ENCODE results near the gene PGR. TPM values are rescaled to one million over a fixed set of nuclear protein-coding genes. Genes with fewer than 3 reads are reported as not detected.

The PGR gene
- total RNA-seq, 2 donors from 2014 or later = not detected

DNA sequence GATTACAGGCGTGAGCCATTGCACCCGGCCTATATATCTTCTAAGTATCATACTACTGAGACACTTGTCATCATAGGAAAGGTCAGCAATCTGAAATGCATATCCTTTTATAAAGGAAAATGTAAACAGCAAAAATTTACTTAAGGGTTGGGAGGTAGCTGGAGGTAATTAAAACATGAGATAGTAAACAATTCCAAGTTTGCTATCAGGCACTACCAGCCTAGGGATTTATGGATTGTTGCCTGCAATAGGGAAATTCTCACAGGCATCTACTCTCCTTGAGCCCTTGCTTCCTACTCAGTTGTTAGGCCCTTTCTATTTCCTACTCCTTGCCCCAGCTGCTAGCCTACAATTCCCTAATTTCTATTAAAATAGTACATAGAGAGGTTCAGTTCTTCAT, 16.1 kb downstream of the PGR start:
- no peak overlapping the region for H3K27ac Mint-ChIP-seq
- H3K4me1 Mint-ChIP-seq = no peaks in the 10 kb centered on the region
- Histone ChIP-seq H3K27ac (ENCODE audit: low read depth, low read length) (no peak overlapping the region), H3K9me3 (ENCODE audit: control insufficient read depth, low read length) (no peaks in the 10 kb centered on the region), H3K9ac (ENCODE audit: extremely low read depth, low read length, poor library complexity, severe bottlenecking) (no peak overlapping the region), H3K36me3 (ENCODE audit: control insufficient read depth, insufficient read depth, low read length) (no peaks in the 10 kb centered on the region), H3K4me3 (ENCODE audit: low read length) (no peak overlapping the region), H3K4me1 (ENCODE audit: control insufficient read depth, insufficient read depth, low read length) (no peaks in the 10 kb centered on the region), H3K27me3 (ENCODE audit: control insufficient read depth, insufficient read depth, low read length, poor library complexity, severe bottlenecking) (no peaks in the 10 kb centered on the region)
- no peak overlapping the region for H3K4me3 Mint-ChIP-seq
- TF ChIP-seq, protein P1, sequence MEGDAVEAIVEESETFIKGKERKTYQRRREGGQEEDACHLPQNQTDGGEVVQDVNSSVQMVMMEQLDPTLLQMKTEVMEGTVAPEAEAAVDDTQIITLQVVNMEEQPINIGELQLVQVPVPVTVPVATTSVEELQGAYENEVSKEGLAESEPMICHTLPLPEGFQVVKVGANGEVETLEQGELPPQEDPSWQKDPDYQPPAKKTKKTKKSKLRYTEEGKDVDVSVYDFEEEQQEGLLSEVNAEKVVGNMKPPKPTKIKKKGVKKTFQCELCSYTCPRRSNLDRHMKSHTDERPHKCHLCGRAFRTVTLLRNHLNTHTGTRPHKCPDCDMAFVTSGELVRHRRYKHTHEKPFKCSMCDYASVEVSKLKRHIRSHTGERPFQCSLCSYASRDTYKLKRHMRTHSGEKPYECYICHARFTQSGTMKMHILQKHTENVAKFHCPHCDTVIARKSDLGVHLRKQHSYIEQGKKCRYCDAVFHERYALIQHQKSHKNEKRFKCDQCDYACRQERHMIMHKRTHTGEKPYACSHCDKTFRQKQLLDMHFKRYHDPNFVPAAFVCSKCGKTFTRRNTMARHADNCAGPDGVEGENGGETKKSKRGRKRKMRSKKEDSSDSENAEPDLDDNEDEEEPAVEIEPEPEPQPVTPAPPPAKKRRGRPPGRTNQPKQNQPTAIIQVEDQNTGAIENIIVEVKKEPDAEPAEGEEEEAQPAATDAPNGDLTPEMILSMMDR (conservative IDR thresholded peaks at IDR 0.05) = no peak
- H3K9me3 Mint-ChIP-seq = no peaks in the 10 kb centered on the region
- WGBS, 2 experiments (ENCODE audit: insufficient coverage in 1 of 2, insufficient read length in 1 of 2) = 79 to 80% methylated on average over 1 to 2 of the region's 2 CpGs
- no peaks in the 10 kb centered on the region for H3K36me3 Mint-ChIP-seq (ENCODE audit: low read depth)
- no peak for DNase-seq
- H3K27me3 Mint-ChIP-seq (ENCODE audit: insufficient read depth) = no peaks in the 10 kb centered on the region

DNA sequence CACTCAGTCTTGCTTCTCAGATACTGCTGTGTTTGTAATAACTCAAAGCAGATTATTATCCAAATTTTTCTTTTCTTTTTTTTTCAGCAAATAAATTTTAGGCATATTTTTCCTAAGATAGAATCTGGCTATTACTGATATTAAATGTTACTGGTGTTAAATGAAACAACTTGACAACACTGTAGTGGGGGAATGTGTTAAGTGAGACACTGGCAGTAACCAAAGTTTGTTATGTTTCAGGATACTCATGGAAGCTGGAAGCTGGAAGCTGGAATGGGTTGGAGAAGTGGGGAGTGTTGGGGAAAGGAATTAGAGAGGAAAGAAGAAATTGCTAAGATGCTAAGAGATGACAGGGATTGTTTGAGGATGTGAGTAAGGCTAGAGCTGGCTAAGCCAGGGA, 24.9 kb downstream of the PGR start:
- Histone ChIP-seq H3K4me3 (ENCODE audit: low read length) (no peak overlapping the region), H3K9me3 (ENCODE audit: control insufficient read depth, low read length) (no peaks in the 10 kb centered on the region), H3K27me3 (ENCODE audit: control insufficient read depth, insufficient read depth, low read length, poor library complexity, severe bottlenecking) (no peaks in the 10 kb centered on the region), H3K4me1 (ENCODE audit: control insufficient read depth, insufficient read depth, low read length) (no peaks in the 10 kb centered on the region), H3K9ac (ENCODE audit: extremely low read depth, low read length, poor library complexity, severe bottlenecking) (no peak overlapping the region), H3K27ac (ENCODE audit: low read depth, low read length) (no peak overlapping the region), H3K36me3 (ENCODE audit: control insufficient read depth, insufficient read depth, low read length) (no peaks in the 10 kb centered on the region)
- Mint-ChIP-seq H3K4me1 (no peaks in the 10 kb centered on the region), H3K27me3 (ENCODE audit: insufficient read depth) (no peaks in the 10 kb centered on the region), H3K36me3 (ENCODE audit: low read depth) (no peaks in the 10 kb centered on the region), H3K4me3 (no peak overlapping the region), H3K27ac (no peak overlapping the region), H3K9me3 (peaks cover 7% of the 10 kb centered on the region)
- TF ChIP-seq, protein P1 (conservative IDR thresholded peaks at IDR 0.05) = no peak
- DNase-seq = no peak

DNA sequence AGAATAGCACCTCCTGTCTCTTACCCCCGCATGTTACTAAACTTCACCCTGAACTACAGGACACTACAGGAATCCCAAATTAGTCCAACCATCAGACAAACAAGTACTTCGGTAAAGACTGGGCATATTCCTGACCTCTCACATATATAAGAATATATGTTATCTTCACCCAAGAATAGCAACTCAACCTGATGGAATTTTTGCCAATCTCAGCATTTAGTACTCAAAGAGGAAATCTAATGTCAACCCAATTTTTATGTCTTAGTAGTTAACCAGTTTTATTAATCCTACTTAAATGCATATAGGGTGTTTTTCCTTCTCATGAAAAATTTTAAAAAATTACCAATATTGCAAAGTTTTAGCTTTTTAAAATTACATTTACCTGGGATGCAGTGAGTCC, 26.2 kb downstream of the PGR start:
- Mint-ChIP-seq H3K4me1 (no peaks in the 10 kb centered on the region), H3K27me3 (ENCODE audit: insufficient read depth) (no peaks in the 10 kb centered on the region), H3K4me3 (no peak overlapping the region), H3K36me3 (ENCODE audit: low read depth) (no peaks in the 10 kb centered on the region), H3K27ac (no peak overlapping the region), H3K9me3 (peaks cover 7% of the 10 kb centered on the region)
- no peak overlapping the region for H3K27ac ChIP-seq (ENCODE audit: low read depth, low read length)
- no peaks in the 10 kb centered on the region for H3K36me3 ChIP-seq (ENCODE audit: control insufficient read depth, insufficient read depth, low read length)
- H3K9ac ChIP-seq (ENCODE audit: extremely low read depth, low read length, poor library complexity, severe bottlenecking) = no peak overlapping the region
- TF ChIP-seq, protein P1 (conservative IDR thresholded peaks at IDR 0.05) = no peak
- no peak for DNase-seq
- no peaks in the 10 kb centered on the region for H3K27me3 ChIP-seq (ENCODE audit: control insufficient read depth, insufficient read depth, low read length, poor library complexity, severe bottlenecking)
- 98% methylated on average over 2 of the region's 2 CpGs; no CpG with 5 or more reads in 1 of the 2 experiments for WGBS, 2 experiments (ENCODE audit: insufficient coverage in 1 of 2, insufficient read length in 1 of 2)
- H3K4me1 ChIP-seq (ENCODE audit: control insufficient read depth, insufficient read depth, low read length) = no peaks in the 10 kb centered on the region
- no peaks in the 10 kb centered on the region for H3K9me3 ChIP-seq (ENCODE audit: control insufficient read depth, low read length)
- H3K4me3 ChIP-seq (ENCODE audit: low read length) = no peak overlapping the region
